Activated CD4-positive, alpha-beta T cell treated with anti-CD3 and anti-CD28 coated beads, Interleukin-2, amount 50 U/mL, for 4 hours (primary cell): ENCODE results near the gene HAUS2.
"Not testable (repeated sequence)": the region's sequence is repeated elsewhere in the genome, so short reads cannot be mapped to it uniquely, and the experiment has no call there.

ENCODE experiments used
- DNase-seq, 2 experiments: peaks; one replicate each; pipeline ENCODE4 v3.0.0-alpha.2; 2020

The HAUS2 gene

GRCh38 chr15:42548249-42549031 is at the start of gene HAUS2, which contains the start of gene LRRC57:
HAUS2 (plus strand) TSS chr15:42548838; CDS start chr15:42548873, 35 bp downstream.
LRRC57 (minus strand) TSS chr15:42548793; CDS start chr15:42548434, 359 bp downstream.
- peak; percentile 81 to 83 for DNase-seq

- DNase-seq: no peak
These were observed 48.6 kb upstream of the HAUS2 start for GRCh38 chr15:42499858-42500609.

GRCh38 chr15:42502477-42502876 is 46.2 kb upstream of the HAUS2 start:
- no peak for DNase-seq

GRCh38 chr15:42503825-42504224 is 44.8 kb upstream of the HAUS2 start:
- no peak for DNase-seq

- no peak for DNase-seq
These were observed 44.0 kb upstream of the HAUS2 start for GRCh38 chr15:42504631-42505030.

GRCh38 chr15:42507514-42507913 is 41.1 kb upstream of the HAUS2 start:
- no peak for DNase-seq

GRCh38 chr15:42508263-42508690 is 40.4 kb upstream of the HAUS2 start:
- no peak for DNase-seq

- DNase-seq: no peak
These were observed 38.2 kb upstream of the HAUS2 start for GRCh38 chr15:42510258-42511006.

- no peak for DNase-seq
These were observed 37.6 kb upstream of the HAUS2 start for GRCh38 chr15:42511007-42511391.

GRCh38 chr15:42523331-42523730 is 25.3 kb upstream of the HAUS2 start:
- DNase-seq: no peak

GRCh38 chr15:42528970-42529369 is 19.7 kb upstream of the HAUS2 start:
- no peak for DNase-seq

- no peak for DNase-seq
These were observed 15.4 kb upstream of the HAUS2 start for GRCh38 chr15:42533246-42533645.

- no peak for DNase-seq
These were observed 3.6 kb upstream of the HAUS2 start for GRCh38 chr15:42544853-42545629.

GRCh38 chr15:42547918-42548248 is 755 bp upstream of the HAUS2 start:
- DNase-seq: no peak

GRCh38 chr15:42549032-42549491 is 424 bp downstream of the HAUS2 start:
- DNase-seq: no peak

- DNase-seq: no peak
These were observed 1.2 kb downstream of the HAUS2 start for GRCh38 chr15:42549741-42550392.

- no peak for DNase-seq
These were observed 4.9 kb downstream of the HAUS2 start for GRCh38 chr15:42553554-42553953.

GRCh38 chr15:42556550-42557207 is 8.0 kb downstream of the HAUS2 start:
- not testable (repeated sequence) for DNase-seq

- no peak for DNase-seq
These were observed 10.1 kb downstream of the HAUS2 start for GRCh38 chr15:42558739-42559138.

GRCh38 chr15:42575188-42576039 is 26.8 kb downstream of the HAUS2 start, which contains the start of gene STARD9:
STARD9 (plus strand) TSS chr15:42575606; CDS start chr15:42575716, 110 bp downstream.
- DNase-seq: peak; percentile 92
